NCI-H1105 (cell line): ENCODE measurements around the gene CATSPERZ.
"Not testable (repeated sequence)": the region's sequence is repeated elsewhere in the genome, so short reads cannot be mapped to it uniquely, and the experiment has no call there.

Experiments used
- DNase-seq: peaks from one replicate; lab custom pipeline; 2025; lab: John Stamatoyannopoulos, UW

Gene CATSPERZ

GRCh38 chr11:64304316-64305072 lies 4.3 kb downstream of the CATSPERZ start:
- DNase-seq: peak; percentile 90

GRCh38 chr11:64305075-64305690 lies 5.0 kb downstream of the CATSPERZ start, which contains the start of gene ESRRA:
TSS of gene ESRRA (plus strand) at chr11:64305524. CDS start at chr11:64307180, 1,656 bp downstream.
- DNase-seq: peak; percentile 100

GRCh38 chr11:64305691-64306562 lies 5.8 kb downstream of the CATSPERZ start:
- DNase-seq: peak; percentile 51

GRCh38 chr11:64306563-64306875 lies 6.4 kb downstream of the CATSPERZ start:
- no peak for DNase-seq

- DNase-seq: no peak
Measured at GRCh38 chr11:64306876-64307622, 6.9 kb downstream of the CATSPERZ start.

GRCh38 chr11:64307795-64308194 lies 7.6 kb downstream of the CATSPERZ start:
- not testable (repeated sequence) for DNase-seq

GRCh38 chr11:64312947-64313346 lies 12.8 kb downstream of the CATSPERZ start:
- DNase-seq: no peak

GRCh38 chr11:64313491-64314145 lies 13.5 kb downstream of the CATSPERZ start:
- no peak for DNase-seq

- DNase-seq: no peak
Measured at GRCh38 chr11:64314146-64314804, 14.1 kb downstream of the CATSPERZ start.

GRCh38 chr11:64314805-64315561 lies 14.8 kb downstream of the CATSPERZ start:
- no peak for DNase-seq

GRCh38 chr11:64315667-64316526 lies 15.7 kb downstream of the CATSPERZ start:
- DNase-seq: not testable (repeated sequence)

- peak; percentile 72 for DNase-seq
Measured at GRCh38 chr11:64316672-64317324, 16.6 kb downstream of the CATSPERZ start.

- DNase-seq: peak; percentile 98
Measured at GRCh38 chr11:64317325-64317960, 17.3 kb downstream of the CATSPERZ start, which contains the start of gene TRMT112. TSS of gene TRMT112 (minus strand) at chr11:64317559. CDS start at chr11:64317526, 33 bp downstream.

- peak; percentile 90 for DNase-seq
Measured at GRCh38 chr11:64317961-64318765, 18.0 kb downstream of the CATSPERZ start, which contains the start of gene PRDX5. TSS of gene PRDX5 (plus strand) at chr11:64318121. CDS start at chr11:64318216, 95 bp downstream.

- no peak for DNase-seq
Measured at GRCh38 chr11:64318766-64319761, 18.9 kb downstream of the CATSPERZ start.

GRCh38 chr11:64320556-64320955 lies 20.4 kb downstream of the CATSPERZ start:
- DNase-seq: no peak
